Rectal smooth muscle tissue (tissue), 1 donor: ENCODE results near the gene ZBTB40.

ENCODE experiments used
- H3K27ac ChIP-seq: one replicate; pipeline ENCODE4 v1.7.0; 2013; ENCODE audit warnings: low read depth, low read length, inconsistent platforms
- H3K27me3 ChIP-seq: one replicate; pipeline ENCODE4 v1.7.0; 2013; ENCODE audit warnings: low read length; ENCODE audit not compliant: control insufficient read depth, insufficient read depth
- H3K36me3 ChIP-seq: one replicate; pipeline ENCODE4 v1.7.0; 2013; ENCODE audit warnings: low read length; ENCODE audit not compliant: control insufficient read depth, insufficient read depth
- H3K4me1 ChIP-seq: one replicate; pipeline ENCODE4 v1.7.0; 2013; ENCODE audit warnings: low read length; ENCODE audit not compliant: control insufficient read depth, insufficient read depth
- H3K4me3 ChIP-seq: one replicate; pipeline ENCODE4 v1.7.0; 2013; ENCODE audit warnings: low read length
- H3K9ac ChIP-seq: one replicate; pipeline ENCODE4 v1.7.0; 2013; ENCODE audit warnings: low read length

Gene ZBTB40

DNA sequence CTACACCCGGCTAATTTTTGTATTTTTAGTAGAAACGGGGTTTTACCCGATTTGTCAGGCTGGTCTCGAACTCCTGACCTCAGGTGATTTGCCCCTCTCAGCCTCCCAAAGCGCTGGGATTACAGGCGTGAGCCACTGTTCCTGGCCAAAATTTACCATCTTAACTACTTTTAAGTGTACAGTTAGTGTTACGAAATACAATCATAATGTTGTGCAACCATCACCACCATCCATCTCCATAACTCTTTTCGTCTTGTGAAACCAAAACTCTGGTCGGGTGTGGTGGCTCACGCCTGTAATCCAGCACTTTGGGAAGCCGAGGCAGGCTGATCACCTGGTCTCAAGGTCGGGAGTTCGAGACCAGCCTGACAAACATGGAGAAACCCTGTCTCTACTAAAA, 14.1 kb upstream of the ZBTB40 start:
- H3K36me3 ChIP-seq: no peaks in the 10 kb centered on the region
- no peak overlapping the region for H3K27ac ChIP-seq
- no peaks in the 10 kb centered on the region for H3K27me3 ChIP-seq
- no peak overlapping the region for H3K4me3 ChIP-seq
- H3K9ac ChIP-seq: no peak overlapping the region
- H3K4me1 ChIP-seq: no peaks in the 10 kb centered on the region

DNA sequence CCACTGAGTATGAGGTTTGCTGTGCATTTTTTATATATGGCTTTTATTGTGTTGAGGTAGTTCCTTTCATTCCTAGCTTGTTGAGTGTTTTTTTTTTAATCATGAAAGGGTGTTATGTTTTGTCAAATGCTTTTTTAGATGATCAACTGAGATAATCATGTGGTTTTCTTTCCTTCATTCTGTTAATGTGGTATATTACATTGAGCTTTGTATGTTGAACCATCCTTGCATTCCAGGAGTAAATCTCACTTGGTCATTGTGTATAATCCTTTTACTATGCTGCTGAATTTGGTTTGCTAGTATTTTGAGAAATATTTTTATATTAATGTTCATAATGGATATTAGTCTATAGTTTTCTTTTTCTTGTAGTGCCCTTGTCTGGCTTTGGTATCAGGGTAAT, 11.1 kb upstream of the ZBTB40 start:
- H3K36me3 ChIP-seq: no peaks in the 10 kb centered on the region
- no peaks in the 10 kb centered on the region for H3K4me1 ChIP-seq
- no peaks in the 10 kb centered on the region for H3K27me3 ChIP-seq

DNA sequence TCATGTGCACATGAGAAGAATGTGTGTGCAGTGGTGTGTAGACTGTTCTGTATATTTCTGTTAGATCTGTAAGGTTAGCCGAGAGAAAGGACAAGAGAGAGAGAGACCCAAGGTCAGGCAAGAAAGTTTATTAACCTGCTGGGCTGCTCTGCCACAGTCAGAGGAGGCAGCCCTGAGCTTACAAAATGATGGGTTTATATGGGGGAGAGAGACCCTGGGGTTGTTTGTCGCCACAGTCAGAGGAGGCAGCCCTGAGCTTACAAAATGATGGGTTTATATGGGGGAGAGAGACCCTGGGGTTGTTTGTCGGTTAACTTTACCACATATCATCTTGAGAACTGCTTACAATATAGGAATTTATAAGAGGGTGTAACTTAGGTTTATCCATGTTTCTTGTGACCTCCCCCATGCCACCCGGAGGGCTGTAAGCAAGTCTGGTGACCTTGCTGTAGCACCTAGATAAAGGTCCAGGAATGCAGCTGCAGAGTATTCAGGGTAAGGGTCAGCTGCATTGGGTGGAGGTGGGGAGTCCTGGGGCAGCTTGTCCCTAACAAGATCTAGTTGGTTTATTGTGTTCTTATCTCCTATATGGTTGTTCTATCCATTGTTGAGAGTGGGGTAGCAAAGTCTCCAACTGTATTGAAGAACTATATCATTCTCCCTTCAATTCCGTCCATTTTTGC, 9.3 kb upstream of the ZBTB40 start:
- Histone ChIP-seq H3K27ac (no peak overlapping the region), H3K36me3 (no peaks in the 10 kb centered on the region), H3K9ac (no peak overlapping the region), H3K27me3 (no peaks in the 10 kb centered on the region), H3K4me1 (no peaks in the 10 kb centered on the region), H3K4me3 (no peak overlapping the region)

More for the DNA sequence above, 11.1 kb upstream of the ZBTB40 start:
- Histone ChIP-seq H3K27ac (no peak overlapping the region), H3K9ac (no peak overlapping the region), H3K4me3 (no peak overlapping the region)

DNA sequence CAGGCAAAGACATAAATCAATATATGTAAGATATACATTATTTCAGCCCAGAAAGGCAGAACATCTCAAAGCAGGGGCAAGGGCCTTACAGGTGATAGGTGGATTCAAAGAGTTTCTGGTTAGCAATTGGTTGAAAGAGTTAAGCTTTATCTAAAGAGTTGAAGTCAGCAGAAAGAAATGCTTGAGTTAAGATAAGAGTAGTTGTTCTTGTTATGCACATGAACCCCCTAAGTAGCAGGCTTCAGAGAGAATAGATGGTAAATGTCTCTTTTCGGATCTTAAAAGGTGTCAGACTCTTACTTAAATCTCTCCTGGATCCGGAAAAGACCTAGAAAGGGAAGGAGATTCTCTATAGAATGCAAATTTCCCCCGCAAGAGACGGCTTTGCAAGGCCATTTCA, 8.3 kb upstream of the ZBTB40 start:
- no peaks in the 10 kb centered on the region for H3K27me3 ChIP-seq
- no peaks in the 10 kb centered on the region for H3K4me1 ChIP-seq

DNA sequence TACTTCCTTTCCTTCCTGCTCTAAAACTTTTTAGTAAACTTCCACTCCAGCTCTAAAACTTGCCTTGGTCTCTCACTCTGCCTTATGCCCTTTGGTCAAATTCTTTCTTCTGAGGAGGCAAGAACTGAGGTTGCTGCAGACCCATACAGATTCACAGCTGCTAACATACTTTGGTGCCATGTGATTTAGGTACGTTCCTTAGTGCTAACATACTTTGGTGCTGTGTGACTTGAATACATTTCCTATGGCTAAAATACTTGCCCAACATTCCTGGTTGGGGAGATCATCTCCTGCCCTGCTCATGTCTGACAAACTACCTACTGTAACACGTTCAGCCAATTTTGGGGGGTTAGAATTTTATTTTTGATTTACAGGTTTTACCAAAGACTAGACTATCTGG, 6.8 kb upstream of the ZBTB40 start:
- no peaks in the 10 kb centered on the region for H3K27me3 ChIP-seq
- no peak overlapping the region for H3K9ac ChIP-seq
- H3K4me1 ChIP-seq: no peaks in the 10 kb centered on the region
- H3K27ac ChIP-seq: no peak overlapping the region
- no peaks in the 10 kb centered on the region for H3K36me3 ChIP-seq
- H3K4me3 ChIP-seq: no peak overlapping the region

More for the DNA sequence above, 8.3 kb upstream of the ZBTB40 start:
- Histone ChIP-seq H3K9ac (no peak overlapping the region), H3K36me3 (no peaks in the 10 kb centered on the region), H3K4me3 (no peak overlapping the region), H3K27ac (no peak overlapping the region)

DNA sequence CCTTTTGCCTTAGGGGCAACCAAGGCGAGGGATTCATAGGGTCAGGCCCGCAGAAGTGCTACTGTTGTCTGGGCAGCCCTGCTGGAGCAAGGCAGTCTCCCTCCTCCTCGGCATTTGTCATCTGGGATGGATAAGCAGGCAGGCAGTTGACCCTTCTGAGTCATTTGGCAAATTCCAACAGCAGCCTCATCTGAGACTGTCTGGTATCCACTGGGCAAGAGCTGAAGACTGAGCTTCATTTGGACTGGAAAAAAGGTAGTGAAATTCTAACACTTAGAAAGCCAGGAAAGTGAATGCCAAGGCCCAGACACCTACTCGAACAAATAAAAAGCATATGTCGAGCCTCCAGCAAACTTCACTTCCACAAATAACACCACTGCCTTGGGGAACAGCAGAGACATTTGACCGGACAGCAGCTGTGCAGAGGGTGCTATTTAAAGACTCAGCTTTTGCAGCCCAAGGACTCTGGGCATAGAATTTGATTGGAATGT, 4.0 kb upstream of the ZBTB40 start:
- Histone ChIP-seq H3K27ac (no peak overlapping the region), H3K9ac (no peak overlapping the region), H3K4me1 (no peaks in the 10 kb centered on the region), H3K27me3 (no peaks in the 10 kb centered on the region), H3K36me3 (no peaks in the 10 kb centered on the region), H3K4me3 (no peak overlapping the region)

DNA sequence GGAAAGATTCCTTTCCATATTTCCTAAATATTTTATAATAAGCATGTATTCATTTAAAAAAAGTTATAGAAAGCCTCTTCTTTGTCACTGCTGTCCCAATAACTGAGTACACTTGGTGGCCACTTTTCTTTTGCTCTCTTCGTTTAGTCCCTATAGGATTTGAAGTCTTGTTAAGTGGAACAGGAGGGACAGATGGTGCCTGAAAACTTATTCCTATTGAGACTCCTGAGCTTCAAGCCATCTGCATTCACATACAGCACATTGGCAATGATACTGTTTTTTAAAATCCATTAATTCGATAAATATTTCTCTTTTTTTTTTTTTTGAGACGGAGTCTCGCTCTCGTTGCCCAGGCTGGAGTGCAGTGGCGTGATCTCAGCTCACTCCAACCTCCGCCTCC, 2.0 kb upstream of the ZBTB40 start:
- Histone ChIP-seq H3K9ac (no peak overlapping the region), H3K27ac (no peak overlapping the region)

DNA sequence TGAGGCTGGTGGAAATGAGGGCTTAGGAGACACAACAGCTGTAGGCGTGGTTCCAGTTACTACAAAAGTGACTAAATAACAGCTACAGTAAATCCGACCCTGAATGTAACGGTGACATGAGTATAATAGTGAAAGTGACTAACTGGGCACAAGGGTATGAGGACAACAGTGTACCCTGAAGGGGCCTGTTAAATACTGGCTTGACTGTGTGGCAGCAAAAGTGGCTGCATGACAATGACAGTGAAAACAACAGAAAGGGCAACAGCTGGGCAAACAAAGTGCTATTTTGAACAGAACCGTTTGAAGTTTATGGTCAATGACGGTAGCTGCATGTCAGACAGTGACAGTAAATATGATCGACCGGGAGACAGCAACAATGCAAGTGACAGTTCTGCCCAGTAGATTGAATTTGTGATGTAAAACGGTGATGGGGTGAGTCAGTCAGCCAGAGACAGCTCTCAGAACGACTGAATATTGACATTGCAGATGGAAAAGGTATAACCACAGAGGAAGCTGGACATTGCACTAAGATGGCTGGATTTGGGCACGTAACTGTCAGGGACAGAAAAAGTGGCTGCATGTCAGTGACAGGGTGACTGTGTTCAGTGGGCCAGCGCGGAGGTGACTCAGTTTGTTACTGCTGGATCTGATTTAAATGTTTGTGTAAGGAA, 1.2 kb upstream of the ZBTB40 start:
- Histone ChIP-seq H3K27ac (no peak overlapping the region), H3K4me3 (peak overlapping the region; percentile 94), H3K27me3 (no peaks in the 10 kb centered on the region), H3K9ac (no peak overlapping the region), H3K4me1 (peaks cover 6% of the 10 kb centered on the region), H3K36me3 (no peaks in the 10 kb centered on the region)

More for the DNA sequence above, 2.0 kb upstream of the ZBTB40 start:
- H3K4me3 ChIP-seq: no peak overlapping the region
- no peaks in the 10 kb centered on the region for H3K27me3 ChIP-seq
- H3K4me1 ChIP-seq: peaks cover 6% of the 10 kb centered on the region
- H3K36me3 ChIP-seq: no peaks in the 10 kb centered on the region

DNA sequence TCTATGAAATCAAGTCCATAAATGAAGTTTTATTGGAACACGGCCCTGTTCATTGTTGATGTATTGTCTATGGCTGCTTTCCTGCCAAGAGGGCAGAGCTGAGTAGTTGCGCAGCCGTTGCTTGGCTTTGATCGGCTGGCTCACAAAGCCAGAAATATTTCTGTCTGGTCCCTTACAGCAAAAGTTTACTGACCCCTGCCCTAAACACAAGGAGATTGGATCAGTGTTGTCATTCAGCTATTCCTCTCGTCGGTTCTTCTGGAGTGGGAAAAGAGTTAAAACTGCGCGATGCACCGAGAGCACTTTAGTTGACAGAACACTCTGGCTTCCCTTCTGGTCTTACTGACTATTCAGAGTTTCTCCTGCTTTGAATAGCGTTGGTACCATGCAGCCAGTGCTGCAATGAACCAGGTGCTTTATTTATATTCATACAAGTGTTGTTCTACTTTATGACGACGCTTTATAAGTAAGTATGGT, 868 bp downstream of the ZBTB40 start:
- peaks cover 6% of the 10 kb centered on the region for H3K4me1 ChIP-seq

DNA sequence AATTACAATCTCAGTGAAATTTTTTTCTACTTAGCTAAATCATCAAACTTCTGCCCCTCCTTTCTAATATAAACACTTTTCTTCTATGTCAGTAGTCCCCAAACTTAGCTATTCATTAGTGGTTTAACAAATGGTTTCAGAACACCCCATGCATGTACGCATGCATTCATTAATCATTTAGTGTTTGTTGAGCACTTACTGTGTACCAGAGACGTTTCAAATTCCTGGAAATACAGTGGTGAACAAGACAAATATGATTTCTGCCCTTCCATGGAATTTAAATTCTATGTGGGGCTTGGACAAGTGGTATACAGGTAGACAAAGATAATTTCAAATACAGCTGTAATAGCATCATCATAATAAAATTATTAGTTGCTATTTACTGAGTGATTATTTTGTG, 1.5 kb downstream of the ZBTB40 start:
- Histone ChIP-seq H3K27me3 (no peaks in the 10 kb centered on the region), H3K9ac (no peak overlapping the region), H3K36me3 (no peaks in the 10 kb centered on the region), H3K27ac (peak overlapping the region; percentile 89), H3K4me3 (peak overlapping the region; percentile 94), H3K4me1 (peaks cover 7% of the 10 kb centered on the region)

More for the DNA sequence above, 868 bp downstream of the ZBTB40 start:
- peak overlapping the region; percentile 94 for H3K4me3 ChIP-seq
- peak overlapping the region; percentile 73 for H3K9ac ChIP-seq
- no peaks in the 10 kb centered on the region for H3K36me3 ChIP-seq
- no peaks in the 10 kb centered on the region for H3K27me3 ChIP-seq
- H3K27ac ChIP-seq: peak overlapping the region; percentile 89

DNA sequence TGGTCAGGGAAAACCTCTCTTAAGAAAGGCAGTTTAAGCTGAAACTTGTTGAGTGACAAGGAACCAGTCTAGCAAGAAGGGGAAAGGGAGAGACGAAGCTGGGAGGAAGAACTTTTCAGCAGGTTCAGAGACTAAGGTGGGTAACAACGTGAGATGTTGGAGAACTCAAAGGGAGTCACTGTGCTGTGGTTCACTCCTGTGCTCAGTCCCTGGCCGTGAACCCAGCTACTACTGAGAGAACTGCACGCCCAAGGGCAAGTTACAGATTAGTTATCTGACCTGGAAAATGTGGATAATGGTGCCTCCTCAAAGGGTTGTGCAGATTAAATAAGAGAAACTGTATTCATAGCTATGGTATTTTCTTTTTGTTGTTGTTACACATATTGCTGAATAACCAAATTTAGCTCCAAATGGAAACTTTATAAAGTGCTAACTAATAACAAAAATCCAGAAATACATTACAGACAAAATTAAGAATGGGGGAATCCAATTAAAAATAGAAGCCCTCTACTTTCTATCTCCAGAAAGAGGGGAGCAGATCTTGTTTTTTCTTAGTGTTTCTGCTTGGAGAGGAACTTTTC, 2.9 kb downstream of the ZBTB40 start:
- H3K36me3 ChIP-seq: no peaks in the 10 kb centered on the region
- H3K4me1 ChIP-seq: peaks cover 8% of the 10 kb centered on the region
- no peak overlapping the region for H3K9ac ChIP-seq
- no peak overlapping the region for H3K4me3 ChIP-seq
- H3K27ac ChIP-seq: no peak overlapping the region
- H3K27me3 ChIP-seq: no peaks in the 10 kb centered on the region

DNA sequence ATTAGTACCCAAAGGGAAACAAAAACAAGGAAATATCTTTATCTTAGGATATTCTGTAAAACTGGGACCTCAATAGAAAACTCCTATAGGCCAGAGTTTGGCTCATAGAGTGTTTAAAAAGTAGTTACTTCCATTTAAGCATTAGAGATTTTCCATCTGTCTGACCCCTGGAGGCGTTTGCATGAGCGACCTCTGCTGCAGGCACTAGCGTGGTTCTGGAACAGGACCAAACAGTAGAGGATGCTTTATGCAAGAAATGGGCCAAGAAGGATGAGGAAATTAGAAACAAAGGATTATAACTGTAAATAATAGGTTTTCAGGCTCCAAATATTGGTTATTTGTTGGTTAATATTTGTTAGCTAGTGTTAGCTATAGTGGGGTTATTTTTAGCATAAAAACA, 5.7 kb downstream of the ZBTB40 start:
- H3K4me1 ChIP-seq: peaks cover 8% of the 10 kb centered on the region
- no peak overlapping the region for H3K4me3 ChIP-seq
- no peaks in the 10 kb centered on the region for H3K36me3 ChIP-seq
- H3K27ac ChIP-seq: no peak overlapping the region
- no peaks in the 10 kb centered on the region for H3K27me3 ChIP-seq
- no peak overlapping the region for H3K9ac ChIP-seq
